ENCODE data around the gene MOSPD3.

DNA sequence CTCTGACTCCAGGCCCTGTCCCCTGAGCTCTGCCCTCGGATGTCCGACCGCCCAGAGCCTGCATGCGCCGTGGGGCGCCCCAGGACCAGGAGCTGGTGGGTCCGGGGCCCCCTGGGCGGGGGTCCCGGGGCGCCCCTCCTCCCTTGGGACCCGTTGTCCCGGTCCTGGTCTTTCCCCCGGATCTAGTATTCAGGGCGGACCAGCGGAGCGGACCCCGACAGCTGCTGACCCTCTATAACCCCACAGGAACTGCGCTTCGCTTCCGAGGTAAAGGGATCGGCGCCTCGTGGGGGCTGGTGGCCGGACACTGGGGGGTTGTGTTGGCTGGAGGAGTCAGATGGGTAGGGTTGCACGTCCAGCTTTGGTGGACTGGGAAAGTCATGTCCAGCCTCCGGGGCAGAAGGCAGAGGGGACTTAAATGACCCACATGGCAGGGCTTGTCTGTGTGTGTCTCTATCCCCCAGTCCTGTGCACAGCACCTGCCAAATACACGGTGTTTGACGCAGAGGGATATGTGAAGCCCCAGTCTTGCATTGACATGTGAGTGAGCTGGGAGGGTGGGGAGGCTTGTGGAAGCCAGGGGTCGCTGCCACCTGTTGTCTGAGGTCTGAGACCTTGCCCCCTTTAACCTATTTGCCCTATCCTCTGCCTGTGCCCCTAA is 520 bp downstream of the MOSPD3 start:
- TF ChIP-seq POLR2A (IDR thresholded peaks at IDR 0.05) (no peak), EP300 (IDR thresholded peaks at IDR 0.05) (no peak), POLR2AphosphoS5 (IDR thresholded peaks at IDR 0.05) (no peak)

Measured in upper lobe of left lung (tissue), 4 donors.